ENCODE results near the gene ESX1.
"Not testable (repeated sequence)": the region's sequence is repeated elsewhere in the genome, so short reads cannot be mapped to it uniquely, and the experiment has no call there.

Gene ESX1

DNA sequence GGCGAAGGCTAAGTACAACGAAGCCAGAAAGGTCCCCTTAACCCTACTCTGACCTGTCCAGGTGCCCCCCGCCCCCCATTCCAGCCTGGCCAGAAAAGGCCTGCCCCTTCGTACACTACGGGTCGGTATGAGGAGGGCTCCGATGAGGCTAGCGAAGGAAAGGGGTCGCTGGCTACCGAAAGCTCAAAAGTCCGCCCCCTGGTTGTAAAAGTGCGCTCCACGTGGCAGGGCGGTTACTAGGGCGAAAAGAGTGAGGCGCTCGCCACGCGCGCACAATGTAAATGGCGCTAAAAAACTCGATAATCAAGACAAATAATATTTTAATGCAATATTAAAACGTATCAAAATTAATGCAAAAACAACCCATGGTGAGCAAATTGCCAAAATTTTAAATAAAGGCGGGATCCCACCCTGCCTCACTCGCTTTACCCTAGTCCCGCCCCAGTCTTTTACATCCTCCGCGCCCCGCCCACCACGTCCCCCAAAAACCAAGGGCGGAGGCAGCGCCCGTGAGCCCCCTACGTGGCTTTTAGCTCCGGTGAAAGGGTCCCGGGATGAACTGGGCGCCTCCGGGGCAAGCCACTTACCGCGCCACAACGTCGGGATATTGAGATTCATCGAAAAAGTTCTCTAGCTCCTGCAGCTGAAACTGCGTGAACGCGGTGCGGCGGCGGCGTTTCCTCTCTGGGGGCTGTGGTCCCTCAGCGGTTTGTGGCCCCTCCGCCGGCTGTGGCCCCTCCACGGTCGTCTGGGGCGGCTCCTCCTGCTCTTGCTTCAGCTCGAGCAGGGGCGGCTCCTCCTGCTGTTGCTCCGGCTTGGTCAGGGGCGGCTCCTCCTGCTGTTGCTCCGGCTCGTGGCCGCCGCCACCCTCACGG lies 929 bp downstream of the ESX1 start:
- ChIA-PET CTCF (no interaction called here), POLR2A (no interaction called here)
- TF ChIP-seq, protein P1, sequence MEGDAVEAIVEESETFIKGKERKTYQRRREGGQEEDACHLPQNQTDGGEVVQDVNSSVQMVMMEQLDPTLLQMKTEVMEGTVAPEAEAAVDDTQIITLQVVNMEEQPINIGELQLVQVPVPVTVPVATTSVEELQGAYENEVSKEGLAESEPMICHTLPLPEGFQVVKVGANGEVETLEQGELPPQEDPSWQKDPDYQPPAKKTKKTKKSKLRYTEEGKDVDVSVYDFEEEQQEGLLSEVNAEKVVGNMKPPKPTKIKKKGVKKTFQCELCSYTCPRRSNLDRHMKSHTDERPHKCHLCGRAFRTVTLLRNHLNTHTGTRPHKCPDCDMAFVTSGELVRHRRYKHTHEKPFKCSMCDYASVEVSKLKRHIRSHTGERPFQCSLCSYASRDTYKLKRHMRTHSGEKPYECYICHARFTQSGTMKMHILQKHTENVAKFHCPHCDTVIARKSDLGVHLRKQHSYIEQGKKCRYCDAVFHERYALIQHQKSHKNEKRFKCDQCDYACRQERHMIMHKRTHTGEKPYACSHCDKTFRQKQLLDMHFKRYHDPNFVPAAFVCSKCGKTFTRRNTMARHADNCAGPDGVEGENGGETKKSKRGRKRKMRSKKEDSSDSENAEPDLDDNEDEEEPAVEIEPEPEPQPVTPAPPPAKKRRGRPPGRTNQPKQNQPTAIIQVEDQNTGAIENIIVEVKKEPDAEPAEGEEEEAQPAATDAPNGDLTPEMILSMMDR (IDR thresholded peaks at IDR 0.05; ENCODE audit: control extremely low read depth, extremely low read depth, low read depth, missing control alignments): no peak
- no peak for DNase-seq (ENCODE audit: extremely low spot score)

DNA sequence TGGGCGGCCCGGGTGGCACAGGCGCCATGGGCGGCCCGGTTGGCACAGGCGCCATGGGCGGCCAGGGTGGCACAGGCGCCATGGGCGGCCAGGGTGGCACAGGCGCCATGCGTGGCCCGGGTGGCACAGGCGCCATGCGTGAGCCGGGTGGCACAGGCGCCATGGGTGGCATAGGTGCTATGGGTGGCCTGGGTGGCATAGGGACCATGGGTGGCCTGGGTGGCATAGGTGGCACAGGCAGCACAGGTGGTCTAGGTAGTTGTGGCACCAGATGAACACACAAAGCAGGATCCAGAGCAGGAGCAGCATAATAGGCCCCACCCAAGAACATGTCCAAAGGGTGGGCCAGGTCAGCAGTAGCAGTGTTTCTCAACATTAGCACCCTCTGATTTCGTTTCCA lies 4.3 kb downstream of the ESX1 start:
- CTCF ChIA-PET: no interaction called here
- POLR2A ChIA-PET: no interaction called here
- TF ChIP-seq, protein P1 (IDR thresholded peaks at IDR 0.05; ENCODE audit: control extremely low read depth, extremely low read depth, low read depth, missing control alignments): no peak
- DNase-seq (ENCODE audit: extremely low spot score): no peak

DNA sequence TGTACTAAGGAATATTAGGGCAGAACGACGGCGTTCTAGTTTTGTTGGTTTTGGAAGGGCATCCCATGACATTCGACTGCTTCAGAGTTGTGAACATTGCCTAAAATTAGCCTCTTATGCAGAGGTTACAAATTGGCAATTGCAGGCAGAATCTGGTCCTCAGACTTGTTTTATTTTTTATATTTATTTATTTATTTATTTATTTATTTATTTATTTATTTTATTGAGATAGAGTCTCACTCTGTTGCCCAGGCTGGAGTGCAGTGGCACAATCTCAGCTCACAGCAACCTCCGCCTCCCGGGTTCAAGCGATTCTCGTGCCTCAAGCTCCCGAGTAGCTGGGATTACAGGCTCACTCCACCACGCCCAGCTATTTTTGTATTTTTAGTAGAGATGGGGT lies 24.7 kb downstream of the ESX1 start:
- DNase-seq (ENCODE audit: extremely low spot score); POLR2A ChIA-PET; CTCF ChIA-PET: not testable (repeated sequence)

DNA sequence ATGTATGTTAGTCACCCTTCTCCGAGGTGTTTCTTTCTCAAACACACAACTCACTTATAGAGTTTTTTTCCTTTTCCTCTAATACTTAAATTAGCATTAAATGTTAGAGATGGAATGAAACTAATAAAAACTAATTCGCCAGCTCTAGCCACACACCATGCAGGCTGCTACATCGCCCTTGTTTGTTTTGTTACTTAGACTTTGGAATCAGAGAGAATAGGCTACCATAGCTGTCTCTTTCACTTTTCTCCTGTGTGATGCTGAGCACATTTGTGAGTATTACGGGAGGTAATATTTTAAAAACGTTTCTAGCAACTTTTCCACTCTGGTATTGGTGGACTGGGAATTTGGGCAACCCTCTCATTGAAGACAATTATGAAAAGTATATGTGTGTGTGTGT lies 43.5 kb downstream of the ESX1 start:
- POLR2A ChIA-PET: no interaction called here
- no peak for DNase-seq (ENCODE audit: extremely low spot score)
- CTCF ChIA-PET: interaction anchor here (1.3 to 1.4 kb wide), 2 partner anchors 8 to 16 kb away, joined by 3 to 4 read pairs; no protein-coding TSS in a partner anchor
- TF ChIP-seq, protein P1 (IDR thresholded peaks at IDR 0.05; ENCODE audit: control extremely low read depth, extremely low read depth, low read depth, missing control alignments): no peak

GRCh38 chrX:104205548-104205947 lies 49.2 kb downstream of the ESX1 start:
- DNase-seq (ENCODE audit: extremely low spot score): no peak
- ChIA-PET CTCF (interaction anchor here (0.7 to 1.7 kb wide), 3 partner anchors 10 to 15 kb away, joined by 3 to 9 read pairs (median 4); no protein-coding TSS in a partner anchor), POLR2A (interaction anchor here (0.5 kb wide), 1 partner anchor 9 kb away, joined by 5 read pairs; no protein-coding TSS in a partner anchor)
- TF ChIP-seq, protein P1 (IDR thresholded peaks at IDR 0.05; ENCODE audit: control extremely low read depth, extremely low read depth, low read depth, missing control alignments): no peak
